Activated T-cell treated with anti-CD3 and anti-CD28 coated beads for 1 hour (primary cell): ENCODE measurements around the gene CFAP99.

ENCODE experiments used
- DNase-seq: peaks from one replicate; pipeline ENCODE4 v3.0.0-alpha.2; 2020; ENCODE audit warnings: low read depth

The CFAP99 gene

DNA sequence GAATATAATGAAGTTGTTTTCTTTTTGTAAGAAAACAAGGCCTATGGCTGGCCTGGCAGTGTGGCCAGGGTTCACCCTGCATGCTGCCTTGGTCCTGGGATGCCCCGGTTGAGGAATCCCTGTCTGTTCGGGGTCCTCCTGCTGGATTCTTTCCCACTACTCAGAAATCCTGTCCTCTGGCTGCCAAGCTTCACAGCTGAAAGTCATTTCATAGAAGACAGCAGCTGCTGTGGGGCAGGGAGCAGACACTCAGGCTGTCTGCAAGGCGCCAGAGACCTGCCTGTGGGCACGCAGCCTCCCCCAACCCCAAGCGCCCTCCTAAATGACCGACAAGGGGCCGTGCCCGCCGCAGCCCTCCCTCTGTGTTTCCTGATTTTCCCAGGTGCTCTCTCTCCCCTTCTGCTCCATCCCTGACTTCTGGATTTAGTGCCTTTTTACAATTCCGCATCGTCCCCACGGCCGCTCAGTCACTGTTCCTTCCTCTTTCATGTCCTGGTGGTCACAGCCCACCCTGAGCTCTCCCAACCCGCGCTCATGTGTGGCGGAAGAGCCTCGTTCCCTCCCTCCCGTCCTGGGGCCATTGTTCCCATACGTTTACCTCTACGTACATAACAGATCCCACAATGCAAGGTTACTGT, 27.9 kb upstream of the CFAP99 start:
- DNase-seq: no peak

DNA sequence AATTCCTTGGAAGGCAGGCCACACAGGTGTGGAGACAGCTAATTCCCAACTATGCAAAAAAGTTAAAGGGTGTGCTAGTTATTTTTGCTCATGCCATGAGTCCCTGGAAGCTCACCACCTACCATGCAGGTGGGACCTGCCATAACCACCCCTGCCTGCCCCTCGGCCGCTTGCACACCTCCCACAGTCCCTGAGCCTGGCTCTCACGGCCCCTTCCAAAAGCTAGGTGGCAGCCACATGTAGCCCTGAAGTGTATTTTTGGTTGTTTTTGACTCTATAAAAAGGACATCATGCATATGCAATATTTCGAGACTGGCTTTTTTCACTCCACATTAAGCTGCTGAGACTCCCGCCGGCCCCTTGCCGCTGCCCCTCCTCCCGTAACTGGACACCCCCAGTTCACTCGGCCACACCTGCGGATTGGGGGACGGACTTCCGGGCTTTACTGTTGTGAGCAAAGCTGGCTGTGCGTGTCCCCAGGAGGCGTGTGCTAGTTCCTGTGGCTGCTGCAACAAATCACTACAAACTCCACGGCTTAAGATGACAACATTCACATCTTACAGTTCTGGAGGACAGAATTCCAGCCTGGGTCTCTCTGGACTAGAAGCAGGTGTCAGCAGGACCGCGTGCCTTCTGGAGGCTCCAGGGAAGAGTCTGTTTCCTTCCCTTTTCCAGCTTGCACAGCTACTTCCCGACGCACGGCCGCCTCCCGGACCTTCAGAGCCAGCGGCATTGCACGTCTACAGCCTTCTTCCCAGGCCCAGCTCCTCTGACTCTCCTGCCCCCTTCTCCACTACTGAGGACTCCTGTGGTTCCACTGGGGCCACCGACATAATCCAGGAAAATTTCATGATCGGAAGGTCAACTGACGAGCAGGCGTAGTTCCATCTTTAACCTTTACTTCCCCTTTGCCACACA, 25.1 kb upstream of the CFAP99 start:
- DNase-seq: no peak

DNA sequence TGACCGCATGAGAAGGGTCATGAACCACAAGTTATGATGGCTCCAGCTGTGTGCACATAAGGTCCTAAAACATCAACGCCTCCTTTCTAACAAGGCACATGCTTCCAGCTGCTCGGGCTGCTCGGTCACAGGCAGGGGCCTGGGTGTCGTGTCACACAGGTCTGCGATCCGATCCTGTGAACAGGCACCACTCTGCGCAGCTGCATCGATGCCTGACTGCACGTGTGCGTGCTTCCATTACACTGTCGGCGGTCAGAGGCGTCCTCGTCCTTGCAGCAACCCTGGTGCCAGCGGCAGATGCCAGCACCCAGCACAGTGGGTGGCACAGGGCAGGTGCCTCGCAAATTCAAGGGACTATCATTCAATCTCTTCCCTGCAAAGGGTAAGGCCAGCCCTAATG, 24.2 kb upstream of the CFAP99 start:
- no peak for DNase-seq

DNA sequence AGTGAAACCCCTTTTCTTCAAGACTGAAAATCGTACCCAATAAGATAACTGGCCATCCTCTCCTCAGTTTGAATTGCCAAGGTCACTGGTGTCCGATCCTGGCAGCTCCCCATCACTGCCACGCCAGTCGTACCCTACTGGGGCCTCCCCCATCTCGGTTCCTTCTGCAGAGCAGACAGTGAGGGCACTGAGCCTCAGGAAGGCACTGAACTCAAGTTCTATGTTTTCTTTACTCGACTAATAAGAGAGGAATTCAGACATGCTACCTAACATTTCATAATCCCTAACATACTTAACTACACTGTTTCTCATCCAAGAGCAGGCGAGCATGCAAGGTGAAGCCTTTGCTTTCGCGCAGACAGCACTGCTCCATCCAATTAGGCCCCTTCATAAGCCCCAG, 23.7 kb upstream of the CFAP99 start:
- no peak for DNase-seq

DNA sequence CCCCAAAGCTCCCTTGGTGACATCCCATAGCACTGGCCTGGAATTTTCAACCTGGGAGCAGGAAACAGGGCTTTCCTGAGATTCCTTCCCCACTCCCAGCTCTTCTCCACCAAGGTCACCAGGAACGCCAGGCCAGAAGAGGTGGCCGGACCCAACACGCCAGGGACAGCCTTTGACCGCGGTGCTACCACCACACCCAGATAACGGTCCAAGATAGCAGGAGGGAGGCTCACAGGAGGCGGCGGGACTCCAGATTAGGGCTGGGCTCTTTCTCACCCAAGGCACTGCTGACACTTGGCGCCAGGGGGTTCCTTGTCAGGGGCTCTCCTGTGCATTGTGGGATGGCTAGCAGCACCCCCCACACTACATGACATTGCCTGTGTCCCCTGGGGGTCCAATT, 23.2 kb upstream of the CFAP99 start:
- DNase-seq: no peak

DNA sequence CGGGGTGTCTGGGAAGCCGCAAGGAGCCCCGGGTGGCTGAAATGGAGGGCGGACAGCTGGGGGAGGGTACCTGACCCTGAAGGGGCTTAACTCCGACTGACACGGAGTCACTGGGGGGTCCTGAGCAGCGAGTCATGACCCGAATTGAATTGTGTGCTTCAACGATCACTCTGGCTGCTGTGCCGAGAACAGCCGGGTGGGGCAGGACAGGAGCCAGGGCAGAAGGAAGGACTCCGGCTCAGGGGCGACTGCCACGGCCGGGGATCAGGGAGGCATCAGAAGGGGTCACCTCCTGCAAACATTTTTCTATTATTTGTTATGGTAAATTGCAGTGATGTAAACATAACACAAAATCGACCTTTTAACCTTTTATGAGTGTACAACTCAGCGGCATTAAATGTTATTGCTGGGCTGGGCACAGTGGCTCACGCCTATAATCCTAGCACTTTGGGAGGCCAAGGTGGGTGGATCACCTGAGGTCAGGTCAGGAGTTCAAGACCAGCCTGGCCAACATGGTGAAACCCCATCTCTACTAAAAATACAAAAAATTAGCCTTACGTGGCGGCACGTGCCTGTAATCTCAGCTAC, 21.9 kb upstream of the CFAP99 start:
- no peak for DNase-seq

DNA sequence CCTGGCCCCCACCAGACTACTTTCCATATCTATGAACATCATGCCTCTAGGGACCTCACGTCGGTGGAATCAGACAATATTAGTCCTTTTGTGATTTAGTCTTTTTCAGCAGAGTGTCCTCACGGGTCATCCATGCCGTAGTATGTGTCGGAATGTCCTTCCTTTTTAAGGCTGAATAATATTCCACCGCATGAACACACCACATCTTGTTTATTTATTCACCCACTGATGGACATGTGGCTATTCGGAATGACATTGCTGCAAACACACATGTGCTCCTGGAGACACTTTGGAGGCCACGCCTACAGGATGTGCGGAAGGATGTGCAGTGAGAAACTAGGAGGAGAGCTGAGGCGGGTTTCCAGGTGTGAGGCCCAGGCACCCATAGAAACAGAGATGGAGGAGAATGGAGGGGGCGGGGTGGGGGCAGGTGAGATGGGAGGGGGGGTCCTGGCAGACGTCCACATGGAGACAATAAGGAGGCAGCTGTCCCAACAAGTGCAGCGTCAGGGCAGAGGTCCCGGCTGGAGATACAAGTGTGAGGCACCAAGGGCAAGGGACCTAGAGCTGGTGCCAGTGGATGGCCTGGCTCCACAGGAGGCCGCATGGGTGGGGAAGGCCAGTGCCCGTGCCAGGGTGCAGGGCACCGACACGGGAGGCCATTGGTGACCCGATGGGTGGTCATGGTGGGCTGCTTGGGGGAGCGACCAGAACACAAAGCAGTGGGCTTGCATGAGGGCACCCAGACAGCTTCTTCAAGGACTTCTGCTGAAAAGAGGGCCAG, 21.0 kb upstream of the CFAP99 start:
- no peak for DNase-seq

DNA sequence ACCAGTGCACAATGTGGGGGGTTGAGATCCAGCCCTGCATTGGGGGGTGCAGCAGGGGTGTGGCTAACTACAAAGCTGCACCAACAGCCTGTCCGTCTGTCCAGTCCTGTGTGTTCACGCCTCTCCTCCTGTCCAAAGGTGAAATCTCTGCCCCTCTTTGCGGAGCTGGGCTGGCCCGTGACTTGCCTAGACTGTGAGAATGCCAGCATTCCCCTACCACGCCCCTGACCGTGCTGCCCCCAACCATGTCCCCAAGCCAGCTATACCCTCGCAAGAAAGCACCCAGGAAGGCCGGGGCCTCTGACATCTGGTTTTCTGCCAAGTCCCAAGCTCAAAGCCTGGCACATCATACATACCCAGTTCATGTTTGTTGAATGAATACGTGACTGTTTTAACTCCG, 19.5 kb upstream of the CFAP99 start:
- DNase-seq: no peak

DNA sequence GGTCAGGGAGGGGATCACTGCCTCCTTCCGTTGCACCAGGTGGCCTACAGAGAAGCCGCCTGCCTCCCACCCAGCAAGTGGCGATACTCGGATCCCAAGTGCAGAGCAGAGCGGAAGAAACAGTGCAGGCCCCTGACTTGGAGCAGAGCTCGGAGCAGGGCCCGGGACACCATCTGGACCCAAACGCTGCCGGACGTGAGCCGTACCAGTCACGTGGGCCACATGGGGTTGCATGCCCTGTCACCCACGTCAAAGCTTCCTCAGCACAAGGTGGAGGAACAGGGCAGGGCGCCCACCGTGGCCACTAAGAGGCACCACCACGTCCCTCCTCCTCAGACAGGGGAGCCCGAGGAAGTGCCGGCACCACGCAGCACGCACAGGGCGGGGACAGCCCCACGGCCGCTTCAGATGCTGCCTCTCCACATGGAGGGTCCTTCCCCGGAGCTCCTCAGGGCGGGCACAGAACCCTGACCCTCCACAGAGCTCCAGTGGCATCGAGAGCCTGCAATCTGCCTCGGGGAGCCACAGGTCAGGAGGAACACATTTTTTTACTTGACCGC, 19.0 kb upstream of the CFAP99 start:
- DNase-seq: no peak

DNA sequence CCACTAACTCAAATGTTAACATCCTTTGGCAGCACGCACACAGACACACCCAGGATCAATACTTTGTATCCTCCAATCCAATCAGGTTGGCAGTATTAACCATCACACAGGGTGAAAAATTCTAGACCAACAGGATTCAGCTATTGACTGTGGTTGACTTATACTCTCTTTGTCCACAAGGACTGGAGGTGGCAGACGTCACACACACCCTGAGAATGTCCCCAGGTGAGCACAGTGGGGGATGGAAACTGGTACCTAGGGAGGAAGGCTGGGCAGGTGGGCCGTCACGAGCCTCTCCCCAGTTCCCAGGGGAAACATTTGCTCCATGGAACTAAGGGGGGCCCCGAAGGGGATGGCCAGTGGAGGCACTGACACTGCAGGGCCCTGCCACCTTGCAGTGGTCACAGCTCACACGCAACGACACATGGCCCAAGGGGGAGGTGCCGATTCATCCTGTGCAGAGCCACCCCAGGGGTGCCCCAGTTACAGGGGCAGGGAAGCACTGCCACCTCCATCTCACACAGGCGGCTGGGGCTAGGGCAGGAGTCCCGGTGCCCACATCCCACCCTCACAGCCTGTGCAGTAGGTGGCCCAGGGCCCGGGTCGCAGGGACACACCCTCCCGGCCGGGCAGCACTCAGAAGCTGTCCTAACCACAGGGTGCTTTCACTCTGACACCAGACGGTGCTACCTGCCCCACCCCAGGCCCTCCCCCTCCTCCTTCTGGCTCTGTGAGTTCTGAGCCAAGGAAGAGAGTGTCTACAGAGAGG, 17.7 kb upstream of the CFAP99 start:
- DNase-seq: no peak

DNA sequence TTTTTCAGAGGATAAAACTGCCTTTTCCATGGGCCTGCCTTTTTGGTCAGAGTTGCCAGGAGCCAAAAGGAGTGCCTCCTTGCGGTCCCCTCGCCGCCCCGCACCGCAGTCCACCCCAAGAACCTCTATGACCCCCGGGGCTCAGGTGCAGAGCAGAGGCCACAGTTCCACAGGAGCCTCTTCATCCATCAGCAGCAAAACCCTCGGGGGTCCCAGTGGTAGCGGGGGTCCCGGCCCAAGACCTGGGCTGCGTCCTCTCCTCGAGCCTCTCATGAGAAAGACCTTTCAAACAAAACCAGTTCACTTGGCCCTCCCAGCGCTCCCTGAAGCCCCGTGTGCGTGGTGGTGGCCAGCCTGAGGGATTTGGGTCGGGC, 17.2 kb upstream of the CFAP99 start:
- no peak for DNase-seq

DNA sequence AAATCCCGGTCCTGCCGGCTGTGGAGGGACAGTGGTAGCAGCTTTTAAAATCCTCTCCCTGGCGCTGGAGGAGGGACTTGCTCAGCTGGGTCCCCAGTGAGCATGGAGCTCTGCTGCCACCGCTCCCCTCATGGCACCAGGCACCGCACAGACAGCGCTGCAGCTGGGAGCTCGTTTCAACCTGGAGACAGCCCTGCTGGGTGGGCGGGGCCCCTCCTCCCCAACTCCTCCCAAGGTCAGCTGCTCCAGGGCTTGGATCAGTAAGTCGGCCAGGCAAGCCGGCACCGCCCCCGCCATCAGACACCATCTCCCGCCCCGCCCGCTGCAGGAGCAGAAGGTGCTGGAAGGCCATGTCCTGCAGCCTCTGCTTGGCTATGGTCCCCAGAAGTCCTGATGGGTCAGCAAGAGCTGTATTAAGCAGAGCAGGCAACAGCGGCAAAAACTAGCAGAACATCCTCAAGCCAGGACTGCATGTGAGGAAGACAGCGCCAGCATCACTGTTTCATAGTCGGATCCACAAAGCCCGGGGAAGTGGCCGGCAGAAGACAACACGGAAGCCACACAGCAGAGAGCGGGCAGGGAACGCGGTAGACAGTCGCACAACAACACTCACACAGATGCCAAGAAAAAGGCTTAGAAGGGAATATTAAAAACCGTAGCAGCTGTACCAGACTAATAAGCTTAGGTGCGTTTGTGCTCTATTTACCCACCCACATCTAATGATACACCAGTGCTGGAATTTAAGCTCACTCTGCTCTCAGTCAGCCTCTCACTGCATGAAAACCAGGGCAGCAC, 16.5 kb upstream of the CFAP99 start:
- no peak for DNase-seq

DNA sequence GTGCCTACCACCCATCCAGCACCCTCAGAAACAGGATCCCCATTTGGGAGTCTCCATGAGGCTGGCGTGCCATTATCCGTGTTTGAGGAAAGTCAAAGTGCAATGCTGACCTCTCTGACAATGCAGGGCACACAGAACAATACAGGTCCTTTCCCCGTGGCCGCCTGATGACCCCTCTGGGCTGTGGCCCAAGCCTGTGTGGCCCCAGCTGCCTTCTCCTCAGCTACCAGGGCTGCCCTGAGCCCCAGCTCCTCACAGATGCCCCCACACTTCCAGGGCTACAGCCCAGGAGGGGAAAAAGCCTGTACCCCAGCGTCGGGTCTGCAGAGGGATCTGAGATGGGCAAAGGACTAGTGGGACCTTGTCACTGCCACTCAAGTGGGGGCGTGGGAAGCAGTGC, 15.8 kb upstream of the CFAP99 start:
- no peak for DNase-seq

DNA sequence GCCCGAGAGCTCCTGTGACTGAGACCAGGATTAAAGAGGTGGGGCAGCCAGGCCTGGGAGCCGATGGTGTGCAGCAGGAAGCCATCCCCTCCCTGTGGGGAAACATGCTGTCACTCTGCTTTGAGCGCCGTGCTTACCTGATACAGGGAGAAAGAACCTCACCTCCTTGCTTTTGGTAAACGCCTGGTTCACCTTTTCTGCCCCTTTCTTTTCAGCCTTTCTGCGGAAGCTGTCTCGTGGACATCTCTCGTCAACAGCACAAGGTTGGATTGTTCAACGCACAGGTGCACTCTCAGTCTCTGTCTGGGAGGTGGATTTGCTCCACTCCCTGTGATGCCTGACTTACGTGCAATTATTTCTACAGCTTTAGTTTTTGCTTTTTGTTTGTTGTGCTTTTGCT, 12.3 kb upstream of the CFAP99 start:
- no peak for DNase-seq

DNA sequence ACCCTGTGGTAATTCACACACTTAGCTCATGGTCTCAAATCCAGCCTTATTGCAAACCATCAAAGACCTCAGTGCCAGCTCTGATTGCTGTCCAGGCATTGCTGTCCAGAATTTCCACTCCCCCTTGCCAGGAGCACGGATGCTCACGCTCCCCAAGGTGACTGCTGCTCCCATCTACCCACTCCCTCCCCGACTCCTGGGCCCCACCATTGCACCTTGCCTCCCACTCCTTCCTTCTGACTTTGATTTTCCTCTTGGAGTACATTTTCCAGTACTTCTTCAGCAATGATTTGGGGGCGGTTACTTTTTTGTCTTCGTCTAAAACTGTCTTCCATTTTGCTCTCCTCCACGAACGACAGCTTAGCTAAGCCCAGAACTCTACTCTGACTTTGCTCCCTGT, 11.8 kb upstream of the CFAP99 start:
- DNase-seq: no peak

DNA sequence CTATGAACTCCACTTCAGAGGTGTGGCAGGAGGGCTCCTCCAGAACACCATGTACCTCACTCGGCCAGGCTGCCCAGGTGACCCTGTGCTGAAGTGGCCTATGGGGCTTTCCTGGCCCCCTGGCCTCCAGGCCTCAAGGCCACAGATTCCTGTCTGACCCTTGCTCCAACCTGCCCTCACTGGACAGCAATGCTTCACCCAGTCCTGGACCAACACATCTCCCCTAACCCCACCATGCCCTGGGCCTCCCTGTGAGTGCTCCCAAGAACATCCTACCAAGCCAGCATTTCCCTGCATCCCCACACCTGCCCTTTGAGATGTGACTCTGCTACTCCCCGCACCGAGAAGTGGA, 10.8 kb upstream of the CFAP99 start:
- DNase-seq: no peak

DNA sequence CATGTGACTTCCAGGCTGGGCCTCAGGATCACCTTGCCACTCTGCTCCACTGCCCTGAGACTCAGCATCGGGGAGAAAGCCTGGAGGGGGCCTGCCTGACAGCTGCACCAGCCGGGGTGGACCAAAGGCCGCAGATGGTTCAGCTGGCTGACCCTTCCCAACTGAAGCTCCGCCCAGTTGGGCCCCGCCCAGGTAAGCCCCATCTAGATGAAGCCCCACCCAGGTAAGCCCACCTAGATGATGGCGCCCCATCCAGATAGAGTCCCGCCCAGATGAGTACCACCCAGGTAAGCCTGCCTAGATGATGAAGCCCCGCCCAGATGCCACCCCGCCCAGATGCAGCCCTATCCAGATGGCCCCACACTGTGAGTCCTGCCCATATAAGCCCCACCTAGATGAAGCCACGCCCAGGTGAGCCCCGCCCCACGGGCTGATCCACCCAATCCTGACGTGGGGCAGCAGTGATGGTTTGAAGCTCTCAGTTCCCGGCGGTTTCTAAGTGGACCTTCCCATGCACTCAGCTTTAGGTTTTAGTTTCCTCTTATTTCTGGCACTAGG, 10.3 kb upstream of the CFAP99 start:
- no peak for DNase-seq

DNA sequence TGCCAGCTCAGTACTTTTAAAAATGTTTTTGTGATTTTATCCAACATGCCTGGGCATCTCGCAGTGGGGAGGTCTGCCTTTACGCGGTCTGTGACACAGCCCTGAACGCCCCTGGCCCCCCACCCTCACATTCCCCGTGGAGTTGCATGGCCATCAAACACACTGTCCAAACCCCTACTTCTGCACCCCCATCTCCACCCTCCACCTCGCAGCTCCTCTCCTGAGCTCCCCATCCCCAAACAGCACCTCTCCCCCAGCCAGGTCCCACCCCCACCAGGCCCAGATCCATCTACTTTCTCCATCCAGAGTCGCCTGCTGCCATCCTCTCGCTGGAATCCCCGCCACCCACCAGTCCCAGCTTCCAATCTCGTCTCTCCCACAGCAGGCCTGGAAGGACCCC, 9.8 kb upstream of the CFAP99 start:
- no peak for DNase-seq

DNA sequence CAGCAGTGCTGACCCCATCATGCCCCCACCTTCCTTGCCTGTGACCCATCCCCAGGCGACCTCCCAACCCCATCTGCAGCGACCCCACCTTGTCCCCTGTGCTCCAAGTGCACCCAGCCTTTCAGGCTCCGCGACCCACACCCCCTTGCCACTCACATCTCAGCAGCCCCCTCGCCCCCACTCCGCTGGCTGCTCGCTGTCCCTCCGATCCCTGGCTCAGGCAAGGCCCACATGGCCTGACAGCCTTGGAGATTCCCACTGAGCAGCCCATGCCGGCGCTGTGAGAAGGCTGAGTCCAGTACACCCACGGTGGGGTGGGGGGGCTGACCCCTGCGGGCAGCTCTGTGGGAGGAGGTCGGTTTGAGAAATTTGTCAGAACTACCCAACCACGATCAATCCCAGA, 9.4 kb upstream of the CFAP99 start:
- DNase-seq: no peak

DNA sequence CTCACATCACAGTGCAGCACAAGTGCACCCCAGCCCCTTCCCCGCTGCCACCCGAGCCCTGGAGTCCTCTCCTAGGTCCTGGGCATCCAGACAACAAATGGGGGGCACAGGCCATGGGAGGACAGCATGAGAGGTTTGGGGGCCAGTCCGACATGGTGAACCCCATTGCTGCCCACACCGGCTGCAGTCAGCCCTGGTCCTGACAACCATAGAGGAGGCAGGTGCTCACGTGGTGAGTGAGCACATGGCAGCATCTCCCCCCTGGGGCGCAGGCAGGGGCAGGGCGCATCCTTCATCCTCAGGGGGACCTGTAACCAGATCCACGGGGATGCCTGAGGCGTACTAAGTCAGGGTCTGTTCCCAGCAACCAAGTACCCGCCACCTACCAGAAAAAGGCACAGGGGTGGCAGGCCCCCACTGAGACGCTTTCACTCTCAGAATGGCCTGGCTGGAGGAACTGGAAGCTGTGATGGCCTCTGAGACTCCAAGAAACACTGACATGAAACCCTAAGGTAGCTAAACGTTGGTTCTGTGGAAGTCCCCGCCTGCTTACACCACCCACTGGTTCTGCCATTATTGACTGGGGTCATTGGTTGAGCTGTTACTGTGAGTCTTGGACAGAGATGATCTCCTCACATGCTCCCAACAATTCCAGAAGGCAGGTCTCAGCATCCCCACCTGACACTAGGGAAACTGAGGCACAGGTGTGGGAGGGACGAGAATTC, 6.8 kb upstream of the CFAP99 start:
- no peak for DNase-seq
